Measurements from ENCODE around the gene COPS9.

COPS9 gene

GRCh38 chr2:240134956-240135520, 1.1 kb downstream of the COPS9 start:
- DNase-seq (ENCODE audit: low read depth, low spot score) = no peak

GRCh38 chr2:240134466-240134865, 1.6 kb downstream of the COPS9 start:
- DNase-seq (ENCODE audit: low read depth, low spot score) = no peak

DNA sequence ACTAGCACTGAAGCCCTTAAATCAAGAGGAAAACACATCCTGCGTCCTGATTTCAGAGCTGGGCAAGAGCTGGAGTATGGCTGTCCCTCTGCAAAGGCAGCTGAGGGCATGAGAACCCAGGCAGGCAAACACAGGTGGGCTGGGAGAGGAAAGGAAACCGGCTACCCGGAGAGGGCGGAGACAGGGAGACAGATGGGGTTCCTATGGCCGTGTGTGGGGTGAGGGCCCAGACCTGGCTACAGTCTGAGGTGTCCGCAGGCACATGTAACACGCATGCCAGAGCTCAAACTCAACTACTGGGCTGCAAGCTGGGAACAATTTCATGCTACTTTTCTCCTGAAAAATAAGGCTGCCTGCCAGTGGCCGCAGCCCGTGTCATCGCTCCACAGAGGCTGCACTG, 2.7 kb downstream of the COPS9 start:
- no peak for DNase-seq (ENCODE audit: low read depth, low spot score)

- no peak for DNase-seq (ENCODE audit: low read depth, low spot score)
Measured at GRCh38 chr2:240132651-240132980, 3.5 kb downstream of the COPS9 start.

DNA sequence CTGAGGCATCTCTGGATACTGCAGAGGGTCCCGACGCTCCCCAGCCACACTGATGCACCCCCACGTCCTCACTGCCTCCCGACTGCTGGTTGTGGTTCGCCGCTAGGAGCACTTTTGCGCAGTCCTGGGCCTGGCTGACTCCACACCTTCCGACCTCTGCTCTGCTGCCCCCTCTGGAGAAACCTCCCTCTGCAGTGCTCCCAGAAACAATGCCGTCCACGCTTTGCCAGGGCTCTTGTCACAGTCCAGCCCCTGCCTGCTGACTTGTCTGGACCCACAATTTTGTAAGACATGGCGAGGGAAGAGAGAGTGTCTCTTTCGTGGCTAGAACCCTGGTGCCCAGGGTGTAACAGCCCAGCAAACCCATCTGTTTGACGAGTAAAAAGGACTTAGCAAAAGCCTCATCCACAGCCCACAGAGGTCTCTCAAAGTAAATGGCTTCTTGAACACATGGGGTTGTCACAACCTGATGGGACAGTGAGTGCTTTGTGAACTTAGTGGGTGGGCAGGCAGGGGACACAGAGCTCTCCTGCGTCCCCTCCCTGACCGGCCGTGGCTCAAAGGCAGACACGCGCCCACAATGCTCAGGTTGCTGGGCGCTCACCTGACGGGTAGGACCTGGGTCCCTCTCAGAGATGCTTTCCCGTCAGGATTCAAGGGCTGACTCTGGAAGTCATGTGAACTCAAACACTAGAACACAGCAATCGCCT, 4.0 kb downstream of the COPS9 start:
- no peak for DNase-seq (ENCODE audit: low read depth, low spot score)

GRCh38 chr2:240131296-240131695, 4.8 kb downstream of the COPS9 start:
- no peak for DNase-seq (ENCODE audit: low read depth, low spot score)

DNA sequence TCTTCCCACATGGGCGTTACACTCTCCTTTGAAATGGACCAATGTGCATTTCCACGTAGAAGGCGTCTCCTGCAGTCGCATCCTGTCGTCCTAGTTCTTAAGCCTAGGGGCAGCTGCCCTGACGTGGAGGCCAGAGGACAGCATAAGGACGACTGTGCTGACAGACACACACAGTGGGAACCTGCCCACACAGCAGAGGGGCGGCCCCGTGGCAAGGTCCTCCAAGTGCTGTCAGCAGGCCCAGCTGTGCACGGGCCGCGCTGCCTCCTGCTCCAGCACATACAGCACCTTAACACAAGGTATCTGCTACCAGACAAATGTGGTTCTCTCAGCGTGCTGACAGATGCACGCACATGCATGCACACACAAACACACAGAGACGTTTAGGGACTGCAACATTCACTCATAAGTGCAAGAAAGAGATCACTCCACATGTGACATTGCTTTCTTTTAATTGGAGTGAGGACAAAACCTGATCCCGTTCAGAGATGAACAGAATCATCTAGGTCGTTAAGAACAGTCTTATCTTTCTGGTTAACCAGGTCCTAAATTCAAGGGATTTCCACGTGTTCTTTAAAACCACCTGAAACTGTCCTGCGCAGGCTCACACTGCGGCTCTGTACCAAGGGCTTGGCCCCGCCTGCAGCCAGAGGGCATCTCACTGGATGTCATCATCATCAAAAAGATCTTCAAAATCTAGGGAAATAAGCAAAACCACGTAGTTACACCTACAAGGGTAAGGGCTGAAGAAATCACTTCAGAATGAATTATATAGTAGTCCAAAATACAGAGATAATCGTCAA, 5.5 kb downstream of the COPS9 start:
- DNase-seq (ENCODE audit: low read depth, low spot score) = no peak

DNA sequence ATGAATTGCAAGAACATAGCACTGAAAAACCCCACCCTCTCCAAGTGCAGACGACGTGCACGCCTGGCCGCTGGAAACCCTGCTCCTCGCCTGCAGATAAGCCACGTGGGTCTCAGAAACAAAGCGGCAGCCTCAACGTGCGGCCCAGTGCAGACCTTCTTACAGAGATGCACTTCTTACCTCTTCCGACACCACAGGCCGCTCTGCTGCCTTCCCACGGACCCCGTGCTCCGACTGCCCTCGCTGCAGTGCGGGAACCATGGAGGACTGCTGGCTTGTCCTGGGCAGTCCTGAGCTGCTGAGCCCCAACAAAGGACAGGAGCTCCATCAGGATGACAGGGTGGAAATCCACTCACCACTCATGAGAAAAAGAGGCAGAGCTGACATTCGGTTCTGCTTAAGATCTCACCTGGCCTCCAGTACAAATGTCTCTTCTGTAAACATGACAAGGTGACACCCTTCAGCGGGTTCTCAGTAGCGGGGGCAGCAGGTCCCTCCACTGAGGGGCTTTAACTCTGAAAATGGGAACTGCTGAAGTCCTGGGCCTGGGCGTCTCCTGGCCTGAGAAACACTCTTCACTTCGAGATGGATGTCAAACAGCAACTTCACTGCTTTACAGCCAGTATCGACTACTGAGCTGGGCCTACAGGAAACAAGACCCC, 6.2 kb downstream of the COPS9 start:
- DNase-seq (ENCODE audit: low read depth, low spot score) = no peak

DNA sequence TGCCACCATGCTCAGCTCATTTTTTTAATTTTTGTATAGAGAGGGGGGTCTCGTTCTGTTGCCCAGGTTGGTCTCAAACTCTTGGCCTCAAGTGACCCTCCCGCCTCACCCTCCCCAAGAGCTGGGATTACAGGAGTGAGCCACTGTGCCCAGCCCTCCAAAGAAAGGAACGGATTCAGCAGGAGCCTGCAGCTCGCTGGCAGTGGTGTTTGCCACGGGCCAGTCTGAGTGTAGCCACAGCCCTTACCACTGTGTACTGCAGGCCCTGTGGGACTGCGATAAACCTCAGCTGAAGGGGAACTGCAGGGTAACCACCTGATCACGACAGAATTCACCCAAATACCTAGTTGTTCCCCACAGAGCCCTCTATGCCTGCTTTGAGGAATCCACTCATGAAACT, 6.8 kb downstream of the COPS9 start:
- no peak for DNase-seq (ENCODE audit: low read depth, low spot score)

- DNase-seq (ENCODE audit: low read depth, low spot score) = no peak
Measured at GRCh38 chr2:240128608-240129145, 7.4 kb downstream of the COPS9 start.

- DNase-seq (ENCODE audit: low read depth, low spot score) = no peak
Measured at GRCh38 chr2:240127911-240128607, 8.0 kb downstream of the COPS9 start.

- DNase-seq (ENCODE audit: low read depth, low spot score) = no peak
Measured at GRCh38 chr2:240127191-240127750, 8.8 kb downstream of the COPS9 start.

GRCh38 chr2:240126731-240127130, 9.4 kb downstream of the COPS9 start:
- no peak for DNase-seq (ENCODE audit: low read depth, low spot score)

- no peak for DNase-seq (ENCODE audit: low read depth, low spot score)
Measured at GRCh38 chr2:240125742-240126141, 10.4 kb downstream of the COPS9 start.

- no peak for DNase-seq (ENCODE audit: low read depth, low spot score)
Measured at GRCh38 chr2:240124651-240125030, 11.5 kb downstream of the COPS9 start.

DNA sequence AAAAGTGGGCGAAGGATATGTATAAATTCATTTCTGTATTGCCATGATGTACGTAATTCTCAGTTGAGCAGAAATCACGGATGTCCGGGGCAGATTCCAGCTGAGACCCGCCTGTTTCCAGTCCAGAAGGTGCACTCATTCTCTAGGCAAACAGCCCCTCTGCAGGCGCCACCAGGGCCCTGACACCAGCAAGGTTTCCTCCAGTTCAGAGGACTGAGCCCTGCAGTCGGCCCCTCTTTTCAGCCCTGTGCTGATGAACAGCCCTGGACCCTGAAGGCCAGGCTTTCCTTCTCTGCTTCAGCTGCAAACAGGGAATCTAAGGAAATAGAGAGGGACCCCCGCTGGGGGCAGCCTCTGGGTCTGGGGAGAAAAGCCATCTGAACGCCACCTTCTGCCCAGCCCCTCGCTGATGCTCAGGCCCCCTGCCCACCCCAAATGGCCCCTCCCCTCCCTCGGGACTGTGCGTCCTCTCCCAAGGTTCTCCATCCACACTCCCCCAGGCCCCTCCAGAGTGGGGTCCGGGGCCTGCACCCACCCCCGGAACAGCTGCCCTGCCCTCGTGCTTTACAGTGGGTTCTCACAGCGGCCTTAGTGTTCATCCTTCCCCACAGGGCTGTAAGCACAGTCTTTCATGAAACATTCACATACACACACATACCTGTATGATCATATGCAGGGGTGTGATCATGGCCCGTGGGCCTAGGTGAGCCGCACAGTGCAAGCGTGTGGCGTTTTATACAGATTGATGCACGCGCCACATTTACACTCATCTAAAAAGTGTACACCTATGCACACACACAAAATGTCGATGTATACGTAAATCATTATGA, 12.1 kb downstream of the COPS9 start:
- DNase-seq (ENCODE audit: low read depth, low spot score) = no peak

- no peak for DNase-seq (ENCODE audit: low read depth, low spot score)
Measured at GRCh38 chr2:240121675-240122074, 14.4 kb downstream of the COPS9 start.

- no peak for DNase-seq (ENCODE audit: low read depth, low spot score)
Measured at GRCh38 chr2:240121190-240121589, 14.9 kb downstream of the COPS9 start.

DNA sequence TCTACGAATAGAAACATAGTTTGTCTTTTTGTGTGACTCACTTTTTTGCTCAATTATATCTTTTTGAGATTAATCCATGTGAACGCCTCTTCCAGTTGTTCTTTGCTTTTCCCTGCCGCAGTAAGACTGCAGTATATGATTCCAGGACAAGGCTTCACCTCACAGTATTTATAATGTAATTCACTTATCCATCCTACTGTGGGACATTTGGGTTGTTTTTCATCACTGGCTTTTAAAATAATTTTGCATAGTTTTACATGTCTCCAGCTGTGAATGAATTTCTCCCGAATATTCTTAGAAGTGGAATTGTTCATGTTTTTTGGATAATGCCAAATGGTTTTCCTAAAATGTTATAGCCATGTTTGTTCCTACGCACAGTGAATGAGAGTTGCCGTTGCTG, 21.9 kb downstream of the COPS9 start:
- no peak for DNase-seq (ENCODE audit: low read depth, low spot score)

GRCh38 chr2:240112914-240113690, 23.0 kb downstream of the COPS9 start:
- no peak for DNase-seq (ENCODE audit: low read depth, low spot score)
